ENCODE measurements around the gene NCDN.

Gene NCDN

DNA sequence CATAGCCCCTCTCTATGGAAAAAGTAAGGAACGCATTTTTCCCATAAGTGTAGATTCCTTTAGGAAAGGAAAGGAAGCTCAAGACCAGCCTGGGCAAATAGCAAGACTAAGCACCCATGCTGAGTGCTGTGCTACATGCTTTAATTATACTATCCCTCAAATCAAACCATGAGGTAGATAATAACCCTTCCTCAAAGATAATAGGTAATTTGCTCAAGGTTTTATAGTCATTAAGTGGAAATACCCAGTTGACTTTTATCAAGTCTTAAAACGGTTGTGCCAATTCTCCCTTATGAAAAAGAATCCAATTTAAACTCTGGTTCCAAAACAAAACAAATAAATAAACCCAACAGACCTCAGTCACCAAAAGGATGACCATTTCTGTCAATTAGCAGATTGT is 3.7 kb upstream of the NCDN start:
- DNase-seq (ENCODE audit: extremely low spot score, insufficient read length, low read depth) (no peak), FAIRE-seq (no peak)

DNA sequence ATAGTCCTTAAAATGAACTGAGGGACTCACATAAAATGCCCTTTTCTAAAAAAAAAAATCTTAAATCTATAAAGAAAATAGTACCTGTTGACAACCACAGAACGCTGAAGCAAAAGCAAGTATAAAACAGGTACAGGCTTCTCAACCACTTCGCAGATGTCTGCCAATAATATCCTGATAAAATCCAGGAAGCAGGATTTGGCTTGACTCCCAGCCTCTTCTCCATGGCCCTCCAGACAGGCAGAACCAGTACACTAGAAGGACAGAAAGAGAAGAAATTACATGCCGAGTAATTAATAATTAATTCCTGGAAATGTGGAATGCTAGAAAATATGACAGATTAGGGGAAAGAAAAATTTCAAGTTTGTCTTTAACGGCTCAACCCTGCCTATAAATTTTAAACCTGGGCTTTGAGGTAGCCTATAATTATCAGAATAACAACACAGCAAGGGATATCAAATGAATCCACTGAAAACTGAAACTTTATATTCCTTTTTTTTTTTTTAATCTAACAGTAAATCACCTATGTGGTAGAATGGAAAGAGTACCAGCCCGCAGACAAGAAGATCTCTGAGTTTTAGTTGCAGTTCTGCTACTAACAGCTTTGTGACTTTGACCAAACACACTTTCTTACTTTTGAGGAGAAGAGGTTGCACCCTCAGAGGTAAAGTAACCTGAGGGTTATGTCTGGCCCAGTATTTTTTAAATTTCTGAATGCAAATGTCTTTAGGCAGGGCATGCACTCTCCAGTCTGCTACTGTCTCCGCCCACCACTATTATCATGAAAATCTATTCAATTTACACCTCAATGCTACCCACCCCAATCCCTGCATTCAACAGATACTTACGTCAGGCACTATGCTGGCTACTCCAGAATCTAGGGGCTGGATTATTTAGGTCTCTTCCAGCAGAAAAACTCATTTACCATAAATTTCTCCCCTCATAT is 3.1 kb upstream of the NCDN start:
- FAIRE-seq (no peak), DNase-seq (ENCODE audit: extremely low spot score, insufficient read length, low read depth) (no peak)

DNA sequence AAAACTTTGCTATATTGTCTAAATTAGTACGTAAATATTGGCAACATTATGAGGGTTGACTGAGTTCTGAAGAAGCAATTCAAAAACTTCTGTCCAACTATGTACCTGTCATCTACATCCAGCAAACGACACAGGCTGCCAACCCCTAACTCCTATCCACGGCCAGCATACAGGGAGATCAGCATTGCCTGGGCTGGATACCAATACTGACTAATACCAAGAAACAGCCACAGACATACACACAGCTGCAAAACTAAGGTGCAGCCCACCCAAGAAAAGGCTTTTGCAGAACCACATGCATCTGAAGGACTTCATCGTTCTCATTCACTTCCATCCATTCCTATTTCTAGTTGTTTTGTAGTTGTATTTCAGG is 2.4 kb upstream of the NCDN start:
- FAIRE-seq, result no peak
- DNase-seq (ENCODE audit: extremely low spot score, insufficient read length, low read depth), result no peak

DNA sequence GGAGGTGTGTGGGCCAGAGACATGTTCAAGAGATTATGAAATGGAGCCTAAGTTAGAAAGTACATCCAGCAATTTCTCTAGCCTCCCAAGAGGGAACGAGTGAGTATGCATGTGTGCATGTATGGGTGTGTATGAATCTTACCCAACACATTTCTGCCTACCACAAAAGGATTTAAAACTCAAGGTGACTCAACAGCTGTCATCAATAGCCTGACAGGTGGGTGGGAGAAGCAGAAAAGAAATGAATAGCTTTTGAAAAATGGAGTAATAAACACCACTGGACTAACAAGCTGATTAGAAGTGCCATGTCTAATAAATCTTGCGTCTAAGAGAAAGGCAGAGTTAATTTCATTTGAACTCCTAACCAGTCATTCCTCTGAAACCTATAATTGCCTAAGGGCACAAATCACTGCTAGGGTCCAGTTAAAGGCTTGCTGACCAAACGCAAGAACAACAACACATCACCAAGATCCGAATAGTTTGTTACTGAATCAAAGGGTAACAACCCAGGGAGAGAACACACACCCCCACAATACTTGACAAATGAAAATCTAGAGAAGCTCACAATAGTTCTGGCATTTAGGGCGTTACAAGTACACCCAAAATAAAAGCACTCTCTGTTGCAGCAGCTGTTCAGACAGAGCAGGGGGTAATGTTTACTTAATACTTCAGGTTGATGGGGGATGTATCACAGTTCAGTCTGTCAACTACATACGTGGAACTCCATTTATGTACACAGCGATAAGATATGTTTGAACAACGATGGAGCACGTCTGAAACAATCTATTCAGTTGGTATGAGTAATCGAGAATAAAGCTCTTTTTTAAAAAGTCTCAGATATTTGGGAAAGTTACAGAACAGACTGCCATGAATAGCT is 1.8 kb upstream of the NCDN start:
- DNase-seq (ENCODE audit: extremely low spot score, insufficient read length, low read depth), result no peak
- FAIRE-seq, result no peak

DNA sequence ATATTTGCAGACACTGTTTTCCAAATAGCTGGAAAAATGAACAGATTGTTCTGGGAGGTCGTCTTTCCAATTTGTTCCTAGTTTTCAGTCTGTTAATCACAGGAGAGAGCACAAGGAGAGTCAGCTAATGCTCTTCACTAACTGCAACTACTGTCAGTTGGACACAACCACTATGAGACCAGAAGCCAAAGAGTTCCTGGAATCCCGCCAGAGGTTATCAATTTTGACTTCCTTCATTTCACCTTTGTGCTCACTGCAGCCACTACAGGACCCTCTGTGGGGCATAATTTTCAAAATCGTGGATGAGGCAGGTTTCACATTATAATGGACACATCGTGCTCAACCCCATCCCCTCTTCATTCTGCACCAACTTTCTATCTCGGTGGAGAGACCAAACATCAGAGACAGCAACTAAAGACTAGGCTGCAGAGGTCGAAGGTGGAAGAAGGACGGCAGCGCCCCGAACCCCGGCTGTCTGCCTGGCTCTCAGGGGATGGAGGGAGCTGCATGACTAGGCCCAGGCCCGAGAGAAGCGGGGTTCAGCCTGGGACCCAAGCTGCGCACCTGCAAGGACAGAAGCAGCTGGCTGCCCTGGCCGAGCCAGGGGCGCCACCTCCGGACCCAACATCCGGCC is 998 bp upstream of the NCDN start:
- DNase-seq (ENCODE audit: extremely low spot score, insufficient read length, low read depth) (no peak), FAIRE-seq (peak; percentile 12)

DNA sequence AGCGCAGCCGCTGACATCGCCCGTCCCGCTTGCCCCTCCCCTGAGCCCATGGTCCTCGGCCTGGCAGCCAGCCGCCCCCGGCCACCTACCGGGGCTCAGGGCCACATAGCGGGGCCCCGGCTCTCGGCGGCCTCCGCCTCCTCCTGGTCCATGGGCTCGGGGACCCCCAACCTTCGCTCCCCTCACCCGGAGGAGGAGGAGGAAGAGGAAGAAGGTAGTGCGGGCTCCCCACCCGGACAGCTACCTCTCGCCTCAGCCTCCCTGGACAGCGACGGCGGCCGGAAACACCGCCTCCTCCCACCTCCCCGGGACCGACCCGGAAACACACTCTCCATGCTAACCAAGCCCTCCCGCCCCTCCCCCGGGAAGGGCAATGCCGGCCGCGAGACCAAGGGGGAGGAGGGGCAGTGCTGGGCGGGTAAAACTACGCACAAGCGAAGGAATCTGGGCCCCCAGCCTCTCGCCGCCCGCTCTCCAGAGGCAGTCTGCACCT is 435 bp upstream of the NCDN start, which contains the start of gene KIAA0319L:
Gene KIAA0319L, minus strand, starts transcription at position 286 of the 493 bp plus-strand sequence. CDS start 2,912 bp downstream, outside the sequence.
- no peak for FAIRE-seq
- peak; percentile 82 for DNase-seq (ENCODE audit: extremely low spot score, insufficient read length, low read depth)

DNA sequence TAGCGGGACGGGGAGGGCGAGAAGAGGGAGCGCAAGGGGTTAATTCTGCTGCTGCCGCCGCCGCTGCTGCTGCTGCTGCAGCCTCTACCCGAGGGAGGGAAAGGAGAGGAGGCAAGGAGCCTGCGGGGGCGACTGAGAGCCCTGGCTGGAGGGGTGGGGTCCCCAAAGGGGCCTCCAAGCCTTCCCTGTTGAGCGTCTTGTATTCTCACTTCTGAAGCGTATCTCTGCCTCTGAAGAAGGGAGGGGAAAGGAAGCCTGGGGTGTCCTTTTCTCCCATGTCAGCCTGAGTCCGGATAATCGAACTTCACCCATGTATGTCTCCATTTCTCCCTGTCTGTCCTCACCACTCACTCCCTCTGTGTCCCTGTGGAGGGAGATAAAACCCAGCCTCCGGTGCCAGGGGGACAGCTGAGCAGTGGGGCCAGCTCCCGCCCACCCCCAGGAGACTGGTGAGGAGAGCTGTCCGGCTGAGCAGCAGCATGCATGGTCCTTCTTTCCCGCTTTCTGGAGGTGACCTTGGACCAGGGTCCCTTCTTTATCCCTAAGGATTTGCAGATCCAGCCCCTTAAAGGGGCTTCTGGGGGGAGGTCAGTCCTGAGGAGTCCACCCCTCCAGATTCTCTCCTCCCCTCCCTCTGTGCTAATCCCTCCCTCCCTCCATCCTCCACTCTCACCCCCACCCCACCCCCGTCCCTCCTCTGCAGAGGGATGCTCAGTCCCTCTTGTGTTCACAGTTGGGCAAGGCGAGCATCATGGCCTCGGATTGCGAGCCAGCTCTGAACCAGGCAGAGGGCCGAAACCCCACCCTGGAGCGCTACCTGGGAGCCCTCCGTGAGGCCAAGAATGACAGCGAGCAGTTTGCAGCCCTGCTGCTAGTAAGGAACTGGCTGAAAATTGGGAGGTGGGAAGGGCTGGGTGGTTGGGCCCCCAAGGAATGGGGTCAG is 1.0 kb downstream of the NCDN start:
- no peak for DNase-seq (ENCODE audit: extremely low spot score, insufficient read length, low read depth)
- FAIRE-seq, result peak; percentile 12

DNA sequence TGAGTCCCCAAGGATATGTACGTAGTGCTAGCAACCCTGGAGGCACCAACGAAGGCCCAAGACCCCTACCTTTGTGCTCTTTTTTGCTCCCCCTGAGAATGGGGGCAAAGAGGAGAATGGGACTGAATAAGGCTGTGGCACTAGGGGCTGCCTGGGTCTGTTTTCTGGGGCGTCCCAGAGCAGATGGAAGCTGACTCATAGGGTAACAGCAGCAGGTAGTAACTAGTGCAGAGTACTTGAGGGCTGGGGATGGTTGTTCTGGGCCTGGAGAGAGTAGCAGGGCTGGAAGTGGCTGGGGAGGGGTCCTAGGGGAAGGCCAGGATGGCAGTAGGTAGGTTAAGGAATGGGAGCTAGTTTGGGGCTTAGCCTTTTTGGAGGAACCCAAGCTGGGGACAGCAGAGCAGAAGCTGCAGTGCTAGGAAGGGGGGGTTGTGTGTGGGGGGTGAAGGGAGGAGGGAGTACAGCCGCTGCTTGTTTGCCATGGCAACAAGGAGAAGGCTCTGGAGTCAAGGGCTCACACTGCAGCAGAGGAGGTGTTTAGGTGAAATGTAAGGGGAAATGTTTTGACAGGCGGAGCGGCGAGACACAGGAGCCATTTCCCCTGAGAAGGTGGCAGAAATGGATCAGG is 1.8 kb downstream of the NCDN start:
- no peak for DNase-seq (ENCODE audit: extremely low spot score, insufficient read length, low read depth)
- no peak for FAIRE-seq

DNA sequence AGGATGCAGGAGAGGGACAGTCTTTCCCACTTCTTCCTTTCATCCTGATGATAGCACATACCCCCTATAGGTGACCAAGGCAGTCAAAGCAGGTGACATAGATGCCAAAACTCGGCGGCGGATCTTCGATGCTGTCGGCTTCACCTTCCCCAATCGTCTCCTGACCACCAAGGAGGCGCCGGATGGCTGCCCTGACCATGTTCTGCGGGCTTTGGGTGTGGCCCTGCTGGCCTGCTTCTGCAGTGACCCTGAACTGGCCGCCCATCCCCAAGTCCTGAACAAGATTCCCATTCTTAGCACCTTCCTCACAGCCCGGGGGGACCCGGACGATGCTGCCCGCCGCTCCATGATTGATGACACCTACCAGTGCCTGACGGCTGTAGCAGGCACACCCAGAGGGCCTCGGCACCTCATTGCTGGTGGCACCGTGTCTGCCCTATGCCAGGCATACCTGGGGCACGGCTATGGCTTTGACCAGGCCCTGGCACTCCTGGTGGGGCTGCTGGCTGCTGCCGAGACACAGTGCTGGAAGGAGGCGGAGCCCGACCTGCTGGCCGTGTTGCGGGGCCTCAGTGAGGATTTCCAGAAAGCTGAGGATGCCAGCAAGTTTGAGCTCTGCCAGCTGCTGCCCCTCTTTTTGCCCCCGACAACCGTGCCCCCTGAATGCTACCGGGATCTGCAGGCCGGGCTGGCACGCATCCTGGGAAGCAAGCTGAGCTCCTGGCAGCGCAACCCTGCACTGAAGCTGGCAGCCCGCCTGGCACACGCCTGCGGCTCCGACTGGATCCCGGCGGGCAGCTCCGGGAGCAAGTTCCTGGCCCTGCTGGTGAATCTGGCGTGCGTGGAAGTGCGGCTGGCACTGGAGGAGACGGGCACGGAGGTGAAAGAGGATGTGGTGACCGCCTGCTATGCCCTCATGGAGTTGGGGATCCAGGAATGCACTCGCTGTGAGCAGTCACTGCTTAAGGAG is 2.9 kb downstream of the NCDN start:
- no peak for FAIRE-seq
- no peak for DNase-seq (ENCODE audit: extremely low spot score, insufficient read length, low read depth)

DNA sequence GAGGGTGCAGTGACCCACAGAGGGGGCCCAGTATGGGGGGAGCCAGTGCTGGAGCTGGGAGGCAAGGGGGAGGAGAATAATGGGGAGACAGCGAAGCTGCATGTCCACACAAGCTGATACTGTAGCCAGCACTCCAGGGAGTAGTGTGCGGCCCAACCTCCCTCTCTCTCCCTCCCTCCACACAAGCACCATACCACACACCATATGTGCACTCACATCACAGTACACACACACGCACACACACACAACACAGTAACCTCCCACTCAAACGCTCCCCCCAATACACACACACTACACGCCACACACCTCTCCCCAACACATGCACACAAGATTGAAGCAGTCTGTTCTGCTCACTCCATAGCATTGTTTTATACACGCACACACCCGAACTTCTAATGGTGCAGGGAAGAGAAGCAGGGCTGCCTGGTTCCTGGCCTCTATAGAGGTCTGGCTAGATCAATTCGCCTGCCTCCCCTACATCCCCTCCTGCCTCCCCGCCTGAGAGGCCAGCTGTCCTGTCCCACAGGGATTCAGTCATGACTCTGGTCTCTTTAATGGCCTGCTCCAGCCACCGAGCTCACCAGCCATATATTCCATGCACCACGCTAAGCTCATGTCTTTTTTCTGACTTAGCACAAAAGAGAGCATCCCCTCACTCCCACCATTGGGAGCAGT is 3.8 kb downstream of the NCDN start:
- no peak for DNase-seq (ENCODE audit: extremely low spot score, insufficient read length, low read depth)
- no peak for FAIRE-seq

DNA sequence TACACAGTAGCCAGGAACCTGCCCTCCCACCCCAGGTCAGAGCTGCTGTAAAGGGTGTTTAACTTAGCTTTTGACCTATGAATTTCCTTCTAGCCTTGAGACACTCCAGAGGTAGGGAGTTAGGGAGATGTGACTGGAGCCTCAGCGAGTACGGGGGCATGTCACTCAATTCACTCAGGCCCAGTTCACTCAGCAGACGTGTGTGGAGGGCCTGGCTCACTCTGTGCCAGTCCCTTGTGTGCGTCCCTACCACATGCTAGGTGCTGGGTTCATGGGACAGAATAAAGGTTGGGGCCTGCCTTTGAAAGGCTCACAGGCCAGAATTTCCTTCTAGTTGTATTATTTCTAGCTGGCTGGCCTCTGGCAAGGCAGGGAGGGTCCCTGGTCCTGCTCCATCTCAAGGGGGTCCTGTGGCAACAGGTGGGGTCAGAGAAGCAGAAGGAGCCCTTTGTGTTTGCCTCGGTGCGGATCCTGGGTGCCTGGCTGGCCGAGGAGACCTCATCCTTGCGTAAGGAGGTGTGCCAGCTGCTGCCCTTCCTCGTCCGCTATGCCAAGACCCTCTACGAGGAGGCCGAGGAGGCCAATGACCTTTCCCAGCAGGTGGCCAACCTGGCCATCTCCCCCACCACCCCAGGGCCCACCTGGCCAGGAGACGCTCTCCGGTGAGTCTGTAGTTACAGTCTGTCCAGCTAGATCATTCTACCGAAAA is 4.5 kb downstream of the NCDN start:
- DNase-seq (ENCODE audit: extremely low spot score, insufficient read length, low read depth), result no peak
- no peak for FAIRE-seq

DNA sequence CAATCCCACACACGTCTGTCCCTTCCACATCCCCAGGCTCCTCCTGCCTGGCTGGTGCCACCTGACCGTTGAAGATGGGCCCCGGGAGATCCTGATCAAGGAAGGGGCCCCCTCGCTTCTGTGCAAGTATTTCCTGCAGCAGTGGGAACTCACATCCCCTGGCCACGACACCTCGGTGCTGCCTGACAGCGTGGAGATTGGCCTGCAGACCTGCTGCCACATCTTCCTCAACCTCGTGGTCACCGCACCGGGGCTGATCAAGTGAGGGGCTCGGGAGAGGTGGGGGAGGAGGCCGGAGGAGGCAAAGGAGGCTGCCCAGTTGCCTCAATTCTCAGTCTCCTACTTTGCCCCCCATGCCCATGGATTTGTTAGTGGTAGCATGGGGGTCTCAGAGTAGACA is 5.6 kb downstream of the NCDN start:
- FAIRE-seq, result no peak

DNA sequence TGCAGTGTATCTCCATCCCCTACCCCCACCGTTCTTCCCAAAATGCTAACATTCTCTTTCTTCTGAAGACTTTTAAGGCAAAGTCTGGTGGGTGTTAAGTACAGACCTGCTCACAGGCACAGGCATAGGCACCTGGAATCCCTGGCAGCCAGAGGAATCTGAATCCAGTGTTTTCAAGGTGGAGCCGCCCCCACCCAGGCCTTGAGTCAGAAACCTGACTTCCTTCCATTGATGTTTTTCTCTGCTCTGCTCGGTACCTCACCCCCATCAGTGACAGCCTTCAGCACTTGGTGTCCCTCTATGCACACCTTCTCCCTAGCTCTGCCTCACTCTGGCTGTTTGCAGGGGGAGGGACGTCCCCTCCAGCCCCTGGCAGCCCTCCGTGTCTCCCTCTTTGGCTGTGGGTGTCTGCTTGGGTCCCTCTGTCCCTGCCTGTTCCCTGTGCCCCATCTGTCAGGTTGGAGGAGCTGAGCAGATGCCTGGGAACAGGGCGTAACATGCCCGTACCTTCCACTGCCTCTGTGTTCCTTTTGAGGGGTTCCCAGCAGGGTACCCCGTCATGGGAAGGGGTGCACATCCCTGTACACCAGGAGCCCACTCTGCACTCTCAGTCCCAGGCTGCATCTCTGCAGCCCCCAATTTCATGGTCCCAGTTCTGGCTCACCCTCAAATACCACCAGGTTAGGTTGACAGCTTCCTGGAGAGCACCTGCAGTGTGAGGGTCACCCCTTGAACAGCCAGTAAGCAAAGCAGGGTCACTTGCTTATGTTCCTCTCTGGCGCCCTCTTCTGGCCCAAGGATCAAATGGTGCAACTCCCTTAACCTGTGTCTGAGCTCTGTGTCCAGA is 6.7 kb downstream of the NCDN start:
- peak; percentile 81 for FAIRE-seq
- peak; percentile 44 for DNase-seq (ENCODE audit: extremely low spot score, insufficient read length, low read depth)

More for the DNA sequence above, 5.6 kb downstream of the NCDN start:
- DNase-seq (ENCODE audit: extremely low spot score, insufficient read length, low read depth), result no peak

DNA sequence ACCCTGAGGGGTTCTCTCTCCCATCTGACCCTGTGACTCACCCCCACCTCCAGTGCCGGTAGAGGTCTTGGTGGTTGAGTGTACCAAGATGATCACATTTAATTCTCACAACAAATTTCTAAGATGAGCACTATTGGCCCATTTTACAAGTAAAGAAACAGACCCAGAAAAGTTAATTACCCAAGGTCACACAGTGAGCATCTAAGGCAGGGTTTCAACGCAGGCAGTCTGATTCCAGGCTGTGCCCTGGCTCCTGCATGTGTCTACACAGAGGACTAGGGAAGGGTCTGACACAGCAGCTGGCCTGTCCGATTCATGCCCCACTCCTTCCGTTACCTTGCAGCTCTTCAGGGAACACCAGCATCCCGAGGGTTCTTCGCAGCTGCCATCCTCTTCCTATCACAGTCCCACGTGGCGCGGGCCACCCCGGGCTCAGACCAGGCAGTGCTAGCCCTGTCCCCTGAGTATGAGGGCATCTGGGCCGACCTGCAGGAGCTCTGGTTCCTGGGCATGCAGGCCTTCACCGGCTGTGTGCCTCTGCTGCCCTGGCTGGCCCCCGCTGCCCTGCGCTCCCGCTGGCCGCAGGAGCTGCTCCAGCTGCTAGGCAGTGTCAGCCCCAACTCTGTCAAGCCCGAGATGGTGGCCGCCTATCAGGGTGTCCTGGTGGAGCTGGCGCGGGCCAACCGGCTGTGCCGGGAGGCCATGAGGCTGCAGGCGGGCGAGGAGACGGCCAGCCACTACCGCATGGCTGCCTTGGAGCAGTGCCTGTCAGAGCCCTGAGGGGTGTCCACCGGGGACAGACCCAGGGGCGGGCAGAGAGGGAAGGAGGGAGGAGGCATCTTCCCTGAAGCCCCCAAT is 7.5 kb downstream of the NCDN start:
- FAIRE-seq (no peak), DNase-seq (ENCODE audit: extremely low spot score, insufficient read length, low read depth) (no peak)

DNA sequence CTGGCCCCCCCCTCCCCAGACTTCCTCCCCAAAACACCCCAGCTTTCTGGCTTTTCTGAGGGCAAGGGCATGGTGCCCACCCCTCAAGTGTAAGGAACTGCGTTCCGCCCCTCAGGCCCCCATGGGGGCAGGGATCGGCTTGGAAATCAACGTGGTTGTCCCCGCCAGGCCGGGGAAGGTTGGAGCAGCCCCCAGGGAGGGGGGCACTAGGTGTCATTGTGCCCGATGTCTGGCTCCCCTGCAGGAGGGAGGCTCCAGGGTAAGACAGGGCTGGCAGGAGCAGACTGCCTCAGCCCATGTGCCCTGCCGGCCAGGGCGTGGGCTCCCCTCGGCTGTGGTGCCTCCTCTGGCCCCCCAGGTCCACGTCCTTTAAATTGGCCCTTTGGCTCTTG is 8.1 kb downstream of the NCDN start:
- no peak for FAIRE-seq
- DNase-seq (ENCODE audit: extremely low spot score, insufficient read length, low read depth), result no peak
